ENCODE data around the gene FGF3.

- TF ChIP-seq CTCF (conservative IDR thresholded peaks at IDR 0.05; ENCODE audit: low read depth, low read length) (no peak), EZH2 (IDR thresholded peaks at IDR 0.05; ENCODE audit: low read length, unreplicated experiment) (no peak)
These were observed 44.7 kb downstream of the FGF3 start for GRCh38 chr11:69774354-69775162.
